ENCODE results near the gene CD3E.
"Not testable (repeated sequence)": the region's sequence is repeated elsewhere in the genome, so short reads cannot be mapped to it uniquely, and the experiment has no call there.

The CD3E gene

DNA sequence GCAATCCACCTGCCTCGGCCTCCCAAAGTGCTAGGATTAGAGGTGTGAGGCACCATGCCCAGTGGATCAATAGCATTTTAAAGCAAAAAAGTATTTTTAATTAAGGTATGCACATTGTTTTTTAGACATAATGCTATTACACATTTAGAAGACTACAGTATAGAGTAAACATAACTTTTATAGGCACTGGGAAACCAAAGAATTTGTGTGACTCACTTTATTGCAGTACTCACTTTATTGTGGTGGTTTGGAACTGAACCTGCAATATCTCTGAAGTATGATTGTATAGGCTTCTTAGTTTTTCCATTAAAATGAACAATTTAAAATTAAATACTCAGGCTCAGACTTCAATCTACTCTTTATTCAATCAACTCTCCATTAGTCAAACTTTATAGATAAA lies 17.5 kb upstream of the CD3E start:
- in situ Hi-C loops (cut with HindIII; ENCODE audit: low sequenced_read_pairs) = no loop called here

DNA sequence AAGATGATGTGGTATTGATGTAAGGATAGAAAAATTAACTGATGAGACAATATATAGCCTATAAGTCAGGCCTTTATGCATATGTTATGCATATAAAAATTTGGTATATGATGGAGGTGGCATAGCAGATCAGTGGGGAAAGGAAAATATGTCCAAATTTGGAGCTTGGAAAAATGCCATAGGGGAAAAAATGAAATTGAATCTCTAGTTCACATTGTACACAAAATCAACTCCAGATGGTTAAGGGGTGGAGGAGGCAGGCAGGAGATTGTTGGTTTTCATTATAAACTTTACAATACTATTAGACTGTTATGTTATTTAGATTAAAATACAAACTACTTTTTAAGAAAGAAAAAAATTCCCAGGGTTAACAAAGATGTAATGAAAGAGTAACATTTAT lies 15.1 kb upstream of the CD3E start:
- in situ Hi-C loops (cut with HindIII; ENCODE audit: low sequenced_read_pairs) = no loop called here

GRCh38 chr11:118290923-118291322 lies 13.6 kb upstream of the CD3E start:
- in situ Hi-C loops (cut with HindIII; ENCODE audit: low sequenced_read_pairs) = no loop called here

DNA sequence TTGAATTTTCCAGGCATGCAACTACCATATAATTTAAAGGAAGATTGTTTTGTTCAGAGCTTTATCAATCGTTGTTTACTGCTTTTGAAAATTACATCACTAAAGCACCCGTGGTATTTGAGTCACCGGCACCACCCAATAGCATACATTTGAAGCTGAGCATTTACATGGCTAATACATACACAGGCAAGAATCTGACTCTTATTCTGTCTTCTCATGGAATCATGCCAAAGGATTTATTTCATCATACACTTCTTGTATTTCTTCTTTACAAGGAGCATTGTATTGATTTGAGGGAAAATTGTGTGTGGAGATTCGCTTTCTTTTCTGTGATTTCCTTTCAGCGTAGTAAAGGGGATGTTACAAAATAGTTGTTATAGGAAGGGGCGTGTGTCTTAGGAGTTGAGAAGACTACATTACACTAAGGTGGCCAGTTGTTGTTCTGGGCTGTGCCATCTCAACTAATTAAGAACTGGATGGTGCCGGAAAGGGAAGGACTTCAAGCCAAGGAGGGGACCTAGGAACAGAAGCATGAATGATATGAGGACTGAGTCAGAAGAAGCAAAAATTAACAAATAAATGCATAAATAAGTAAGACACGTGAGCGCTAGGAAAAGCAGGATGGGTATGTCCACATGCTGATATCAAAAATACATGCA lies 12.9 kb upstream of the CD3E start:
- in situ Hi-C loops (cut with HindIII; ENCODE audit: low sequenced_read_pairs) = no loop called here

- in situ Hi-C loops (cut with HindIII; ENCODE audit: low sequenced_read_pairs) = no loop called here
These were observed 10.5 kb upstream of the CD3E start for GRCh38 chr11:118294053-118294452.

DNA sequence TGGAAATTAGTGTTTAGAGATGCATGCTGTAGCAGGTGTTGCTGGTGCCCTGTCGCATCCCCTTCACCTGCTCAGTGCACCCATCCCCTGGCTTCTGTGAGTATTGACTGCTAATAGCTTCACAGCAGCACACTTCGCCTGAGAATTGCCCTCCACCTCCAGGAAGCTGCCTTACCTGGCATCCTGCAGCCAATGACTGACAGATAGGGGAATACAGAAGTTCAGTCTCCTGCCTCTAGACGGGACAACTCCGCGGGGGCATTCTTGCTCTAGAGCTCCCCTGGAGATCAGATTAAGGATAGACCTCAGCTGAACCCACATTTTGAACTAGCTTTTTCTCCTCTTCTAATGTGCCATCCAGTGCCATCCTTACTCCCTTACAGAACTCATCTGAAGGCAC lies 9.3 kb upstream of the CD3E start:
- in situ Hi-C loops (cut with HindIII; ENCODE audit: low sequenced_read_pairs) = no loop called here

DNA sequence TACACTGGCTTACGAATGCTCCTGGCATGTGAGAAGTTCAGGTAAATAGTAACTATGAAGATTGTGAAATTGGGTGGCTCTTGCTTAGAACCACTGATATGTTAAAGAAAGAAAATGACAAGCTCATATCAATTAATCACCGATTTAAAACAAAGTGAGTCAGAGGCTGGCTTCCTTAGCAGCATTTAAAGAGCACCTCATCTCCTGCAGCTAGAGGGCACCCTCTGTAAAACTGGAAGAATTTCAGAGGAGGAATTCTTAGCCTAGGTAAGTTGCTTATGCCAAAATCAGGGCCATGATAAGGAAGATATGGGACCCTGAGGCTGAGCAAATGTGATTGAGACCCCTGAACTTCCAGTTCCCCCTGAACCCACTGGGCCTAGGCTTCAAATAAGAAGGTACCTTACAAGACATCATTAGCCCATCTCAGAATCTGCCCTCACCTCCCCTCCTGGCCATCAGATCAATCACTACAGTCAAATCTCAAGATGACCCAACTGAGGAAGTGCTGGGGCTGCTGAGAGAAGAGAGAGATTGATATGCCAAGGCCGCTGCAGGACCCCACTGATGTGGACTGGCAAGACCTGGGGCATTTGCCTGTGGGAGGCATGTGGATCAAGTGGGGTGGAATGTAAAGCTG lies 8.6 kb upstream of the CD3E start:
- in situ Hi-C loops (cut with HindIII; ENCODE audit: low sequenced_read_pairs) = no loop called here

DNA sequence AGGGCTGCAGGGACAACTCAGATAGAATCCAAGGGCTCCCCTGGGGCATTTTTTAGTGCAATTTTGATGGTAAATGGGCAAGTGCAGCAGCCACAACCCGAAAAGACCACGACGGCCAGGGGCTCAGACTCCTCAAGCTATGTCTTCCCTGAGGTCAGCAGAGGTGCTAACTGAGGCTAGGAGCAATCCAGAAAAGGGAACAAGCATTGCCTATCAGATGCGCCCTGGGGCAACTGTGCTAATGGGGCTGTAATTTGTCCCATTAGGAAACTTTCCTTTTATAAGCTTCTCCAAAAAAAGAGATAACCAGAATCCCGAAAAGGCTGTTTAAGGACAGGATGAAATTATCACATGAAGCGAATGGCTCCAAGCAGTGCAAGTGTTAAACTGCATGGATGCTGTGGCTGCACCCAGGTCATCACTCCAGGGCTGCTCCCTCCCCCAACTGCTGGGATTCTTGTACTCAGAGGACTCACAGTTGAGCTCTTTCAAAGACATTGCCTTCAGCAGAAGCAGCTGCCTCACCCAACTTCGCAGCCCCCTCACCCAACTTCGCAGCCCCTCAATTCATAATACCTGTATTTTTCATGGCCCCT lies 2.8 kb upstream of the CD3E start:
- in situ Hi-C loops (cut with HindIII; ENCODE audit: low sequenced_read_pairs) = no loop called here

- in situ Hi-C loops (cut with HindIII; ENCODE audit: low sequenced_read_pairs) = no loop called here
These were observed 333 bp upstream of the CD3E start for GRCh38 chr11:118304227-118304567.

DNA sequence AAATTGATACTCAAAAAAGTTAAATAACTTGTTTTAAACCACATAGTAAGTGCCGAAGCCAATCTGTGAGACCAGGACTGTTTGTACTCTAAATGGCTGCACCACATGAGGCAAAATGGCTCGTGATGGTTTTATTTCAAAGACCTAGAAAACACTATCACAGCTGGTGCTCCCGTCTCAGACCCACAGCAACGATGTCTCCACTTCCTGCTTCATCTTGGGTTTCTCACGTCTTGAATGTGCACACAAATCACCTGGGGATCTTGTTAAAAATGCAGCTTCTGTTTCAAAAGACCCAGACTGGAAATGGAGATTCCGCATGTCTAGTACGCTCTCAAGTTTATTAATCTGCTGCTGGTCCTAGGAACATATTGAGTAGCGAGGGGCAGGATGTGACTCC lies 1.2 kb downstream of the CD3E start:
- in situ Hi-C loops (cut with HindIII; ENCODE audit: low sequenced_read_pairs) = no loop called here

GRCh38 chr11:118306556-118306955 lies 2.0 kb downstream of the CD3E start:
- in situ Hi-C loops (cut with HindIII; ENCODE audit: low sequenced_read_pairs) = no loop called here

- in situ Hi-C loops (cut with HindIII; ENCODE audit: low sequenced_read_pairs) = not testable (repeated sequence)
These were observed 4.5 kb downstream of the CD3E start for GRCh38 chr11:118308995-118309528.

DNA sequence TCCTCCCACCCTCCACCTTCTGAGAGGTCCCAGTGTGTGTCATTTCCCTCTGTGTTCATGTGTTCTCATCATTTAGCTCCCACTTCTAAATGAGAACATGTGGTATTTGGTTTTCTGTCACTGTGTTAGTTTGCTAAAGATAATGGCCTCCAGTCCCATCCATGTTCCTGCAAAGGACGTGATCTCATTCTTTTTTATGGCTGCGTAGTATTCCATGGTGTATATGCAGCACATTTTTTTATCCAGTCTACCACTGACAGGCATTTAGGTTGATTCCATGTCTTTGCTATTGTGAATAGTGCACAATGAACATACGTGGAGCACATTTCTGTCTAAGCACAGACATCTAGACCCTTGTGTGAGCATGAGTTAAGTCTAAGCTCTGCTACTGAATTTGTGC lies 5.7 kb downstream of the CD3E start:
- in situ Hi-C loops (cut with HindIII; ENCODE audit: low sequenced_read_pairs) = loop anchor here (5.0 kb wide), 1 partner anchor 72 kb away; no protein-coding TSS in a partner anchor

DNA sequence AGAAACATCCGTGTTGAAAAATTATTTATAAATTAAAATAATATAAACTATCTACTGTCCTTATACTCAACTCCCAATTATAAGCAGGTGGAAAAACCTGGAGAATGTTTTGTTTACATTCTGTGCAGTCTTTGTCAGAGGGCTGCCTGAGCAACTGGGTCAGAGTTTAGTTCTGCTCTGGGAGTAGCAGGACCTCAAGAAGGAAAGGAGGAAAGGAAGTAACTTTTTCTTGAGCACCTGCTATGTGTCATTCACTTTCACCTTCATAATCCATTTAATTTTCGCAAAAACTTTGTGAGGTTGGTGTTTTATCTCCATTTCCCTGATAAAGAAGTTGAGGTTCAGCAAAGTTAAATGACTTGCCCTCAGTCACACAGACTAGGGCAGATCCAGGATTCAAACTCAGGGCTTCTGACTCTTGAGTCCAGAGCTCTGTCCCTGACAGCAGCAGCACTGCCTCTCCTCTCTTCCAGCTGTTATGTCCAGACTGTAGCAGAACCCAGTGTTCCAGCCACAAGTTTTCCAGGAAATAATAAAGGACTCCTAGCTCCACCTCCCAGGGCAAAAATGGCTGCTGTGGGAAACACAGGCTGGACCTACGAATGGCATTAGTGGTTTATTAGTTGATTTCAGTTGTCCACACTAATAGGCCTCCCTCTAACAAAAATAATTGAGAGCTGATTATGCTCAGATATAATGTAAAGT lies 6.4 kb downstream of the CD3E start:
- in situ Hi-C loops (cut with HindIII; ENCODE audit: low sequenced_read_pairs) = loop anchor here (5.0 kb wide), 1 partner anchor 71 kb away; no protein-coding TSS in a partner anchor

DNA sequence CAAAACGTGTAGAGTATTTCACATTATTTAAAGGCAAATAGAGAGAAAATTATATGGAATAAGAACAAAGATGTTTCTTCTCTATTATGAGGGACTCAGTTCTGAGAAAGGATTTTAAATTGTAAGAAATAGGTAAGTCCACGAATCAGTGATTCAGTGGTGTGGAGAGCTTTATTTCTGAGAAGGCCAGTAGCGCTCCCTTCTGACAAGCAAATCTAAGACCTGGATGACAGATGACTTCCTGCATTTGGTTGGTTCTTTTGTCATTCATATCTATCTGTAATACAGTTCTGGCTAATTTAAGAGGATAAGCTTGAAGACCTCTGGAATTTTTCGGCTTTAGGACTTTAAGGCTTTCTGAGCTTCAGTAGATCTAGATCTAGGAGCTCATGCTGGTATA lies 7.0 kb downstream of the CD3E start:
- in situ Hi-C loops (cut with HindIII; ENCODE audit: low sequenced_read_pairs) = loop anchor here (5.0 kb wide), 1 partner anchor 71 kb away; no protein-coding TSS in a partner anchor

DNA sequence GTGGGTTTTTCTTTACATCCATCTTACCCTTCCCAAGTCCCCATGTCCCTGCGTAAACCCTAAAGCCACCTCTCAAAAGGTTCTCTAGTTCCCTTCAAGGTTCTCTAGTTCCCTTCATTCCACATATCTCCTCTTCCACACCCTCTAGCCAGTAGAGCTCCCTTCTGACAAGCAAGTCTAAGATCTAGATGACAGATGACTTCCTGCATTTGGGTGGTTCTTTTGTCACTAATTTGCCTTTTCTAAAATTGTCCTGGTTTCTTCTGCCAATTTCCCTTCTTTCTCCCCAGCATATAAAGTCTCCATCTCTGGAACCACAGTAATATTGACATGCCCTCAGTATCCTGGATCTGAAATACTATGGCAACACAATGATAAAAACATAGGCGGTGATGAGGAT lies 7.8 kb downstream of the CD3E start:
- in situ Hi-C loops (cut with HindIII; ENCODE audit: low sequenced_read_pairs) = loop anchor here (5.0 kb wide), 1 partner anchor 70 kb away; no protein-coding TSS in a partner anchor

- in situ Hi-C loops (cut with HindIII; ENCODE audit: low sequenced_read_pairs) = loop anchor here (5.0 kb wide), 1 partner anchor 69 kb away; no protein-coding TSS in a partner anchor
These were observed 8.7 kb downstream of the CD3E start for GRCh38 chr11:118313242-118313641.

DNA sequence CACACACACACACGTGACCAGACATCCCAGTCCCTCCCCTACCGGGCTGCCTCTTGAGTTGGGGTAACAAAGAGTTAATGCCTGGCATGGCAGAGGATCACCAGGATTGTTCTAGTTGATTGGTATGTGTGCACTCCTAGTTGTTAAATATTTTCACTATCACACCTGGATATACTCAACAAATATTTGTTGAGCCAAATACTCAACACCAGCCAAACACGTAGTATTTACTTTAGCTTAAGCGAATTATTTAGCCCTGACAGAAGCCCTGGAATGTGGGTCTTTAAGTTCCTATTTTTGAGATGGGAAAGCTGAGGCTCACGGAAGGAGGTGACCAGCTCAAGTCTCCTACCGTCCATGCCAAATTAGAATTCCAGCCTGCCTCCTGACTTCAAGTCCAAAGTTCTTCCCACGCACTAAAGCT lies 10.5 kb downstream of the CD3E start:
- in situ Hi-C loops (cut with HindIII; ENCODE audit: low sequenced_read_pairs) = loop anchor here (5.0 kb wide), 1 partner anchor 67 kb away; no protein-coding TSS in a partner anchor

DNA sequence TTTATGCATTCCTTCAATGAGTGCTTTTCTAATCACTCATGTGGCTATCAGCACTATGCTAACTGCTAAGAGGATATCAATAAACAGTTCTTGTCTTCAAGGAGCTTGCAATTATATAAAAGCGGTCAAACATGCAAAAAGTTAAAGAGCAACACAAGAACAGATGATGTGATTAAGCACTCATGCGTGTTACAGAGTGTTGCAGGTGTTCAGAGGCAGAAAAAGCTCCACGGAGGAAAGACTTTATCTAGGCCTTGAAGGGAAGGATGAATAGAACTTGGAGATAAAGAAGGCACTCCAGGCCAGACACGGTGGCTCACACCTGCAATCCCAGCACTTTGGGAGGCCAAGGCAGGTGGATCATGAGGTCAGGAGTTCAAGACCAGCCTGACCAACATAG lies 13.6 kb downstream of the CD3E start:
- in situ Hi-C loops (cut with HindIII; ENCODE audit: low sequenced_read_pairs) = no loop called here

DNA sequence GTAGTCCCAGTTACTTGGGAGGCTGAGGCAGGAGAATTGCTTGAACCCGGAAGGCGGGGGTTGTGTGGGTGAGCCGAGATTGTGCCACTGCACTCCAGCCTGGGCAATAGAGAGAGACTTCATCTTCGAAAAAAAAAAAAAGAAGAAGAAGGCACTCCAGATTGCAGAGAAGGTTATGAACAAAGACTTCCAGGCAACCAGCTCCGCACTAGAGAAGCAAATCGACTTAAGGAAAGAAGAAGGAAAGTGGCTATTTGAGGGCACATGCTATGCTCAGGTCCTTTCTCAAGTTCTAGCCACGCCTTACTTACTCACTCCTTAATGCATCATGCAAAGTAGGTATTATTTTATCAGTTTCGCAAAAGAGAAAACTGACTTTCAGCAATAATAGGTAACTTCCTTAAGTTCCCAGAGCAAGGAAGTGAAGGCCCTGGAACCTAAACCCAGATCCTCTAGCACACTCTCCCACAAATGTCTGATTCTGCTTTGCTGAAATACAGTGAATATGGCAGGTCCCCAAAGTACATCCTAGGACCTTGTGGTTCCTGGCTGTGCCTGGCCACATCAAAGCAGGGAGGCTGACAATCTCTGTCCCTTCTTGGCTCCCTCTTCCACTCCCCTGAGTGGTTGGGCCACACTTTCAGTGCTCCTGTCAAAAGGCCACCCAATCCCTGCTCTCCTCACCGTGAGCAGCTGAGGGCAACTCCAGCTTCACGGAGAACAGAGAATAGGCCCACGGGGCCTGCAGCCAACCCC lies 14.2 kb downstream of the CD3E start:
- in situ Hi-C loops (cut with HindIII; ENCODE audit: low sequenced_read_pairs) = no loop called here

DNA sequence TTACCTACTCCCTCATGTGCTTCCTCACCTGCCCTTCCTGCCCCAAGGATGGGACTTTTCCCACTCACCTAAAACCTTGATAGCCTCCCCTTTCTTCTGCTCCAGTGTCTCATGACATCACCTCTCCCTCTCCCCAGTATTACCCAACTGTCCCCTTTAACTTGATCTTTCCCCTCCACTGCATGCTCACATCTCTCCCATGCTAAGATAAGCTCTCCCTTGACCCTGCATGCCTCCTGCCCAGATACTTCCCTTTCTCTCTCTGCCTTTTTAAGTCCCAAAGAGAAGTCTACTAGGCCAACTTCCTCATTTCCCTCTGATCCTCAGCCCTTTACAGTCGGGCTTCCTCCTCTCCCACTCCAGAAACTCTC lies 14.8 kb downstream of the CD3E start:
- in situ Hi-C loops (cut with HindIII; ENCODE audit: low sequenced_read_pairs) = no loop called here

All from endothelial cell of hepatic sinusoid (primary cell).